ENCODE results near the gene NPL.

The NPL gene

GRCh38 chr1:182867861-182868260 lies 78.3 kb downstream of the NPL start:
- no peak for DNase-seq (ENCODE audit: low read depth)

GRCh38 chr1:182869241-182869666 lies 79.7 kb downstream of the NPL start:
- DNase-seq (ENCODE audit: low read depth), result no peak

GRCh38 chr1:182872881-182873280 lies 83.3 kb downstream of the NPL start:
- no peak for DNase-seq (ENCODE audit: low read depth)

- no peak for DNase-seq (ENCODE audit: low read depth)
Observed at GRCh38 chr1:182875889-182876288, 86.3 kb downstream of the NPL start.

- DNase-seq (ENCODE audit: low read depth), result no peak
Observed at GRCh38 chr1:182877331-182877730, 87.8 kb downstream of the NPL start.

GRCh38 chr1:182877842-182878241 lies 88.3 kb downstream of the NPL start:
- DNase-seq (ENCODE audit: low read depth), result no peak
